ENCODE results near the gene EEF2KMT.
"Not testable (repeated sequence)": the region's sequence is repeated elsewhere in the genome, so short reads cannot be mapped to it uniquely, and the experiment has no call there.

Gene EEF2KMT

DNA sequence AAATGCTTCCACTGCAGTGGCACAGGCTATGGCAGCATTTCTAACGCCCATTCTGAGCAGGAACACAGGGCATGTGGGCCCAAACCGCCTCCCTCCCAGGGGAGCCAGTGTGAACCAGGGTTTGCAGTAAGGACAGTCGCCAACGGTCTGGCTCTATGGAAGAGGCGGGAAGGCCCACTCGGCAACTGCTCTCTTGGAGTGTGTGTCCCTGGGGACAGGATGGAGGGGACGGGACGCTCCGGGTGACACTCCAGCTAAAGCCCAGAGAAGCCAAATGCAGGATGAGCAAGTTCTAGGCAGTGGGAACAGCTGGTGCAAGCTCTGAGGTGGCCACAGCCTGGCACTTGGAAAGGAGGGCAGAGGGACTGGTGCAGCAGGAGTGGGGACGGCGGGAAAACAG lies 3.8 kb downstream of the EEF2KMT start:
- H3K4me1 ChIP-seq (ENCODE audit: control insufficient read depth in 5 of 5, insufficient read depth in 5 of 5, low read length in 5 of 5); H3K27ac ChIP-seq (ENCODE audit: low read depth, low read length); H3K9me3 ChIP-seq (ENCODE audit: control insufficient read depth in 5 of 5, low read length in 5 of 5); H3K9ac ChIP-seq (ENCODE audit: low read length in 5 of 5); H3K4me3 ChIP-seq (ENCODE audit: low read depth in 1 of 5, low read length in 5 of 5); H3K27me3 ChIP-seq (ENCODE audit: control insufficient read depth in 5 of 5, insufficient read depth in 4 of 5, low read length in 5 of 5): not testable (repeated sequence)
- H3K36me3 ChIP-seq (ENCODE audit: control insufficient read depth in 5 of 5, insufficient read depth in 5 of 5, low read length in 5 of 5), result peaks cover 0 to 17% (median 11%) of the 10 kb centered on the region in 5 donors

DNA sequence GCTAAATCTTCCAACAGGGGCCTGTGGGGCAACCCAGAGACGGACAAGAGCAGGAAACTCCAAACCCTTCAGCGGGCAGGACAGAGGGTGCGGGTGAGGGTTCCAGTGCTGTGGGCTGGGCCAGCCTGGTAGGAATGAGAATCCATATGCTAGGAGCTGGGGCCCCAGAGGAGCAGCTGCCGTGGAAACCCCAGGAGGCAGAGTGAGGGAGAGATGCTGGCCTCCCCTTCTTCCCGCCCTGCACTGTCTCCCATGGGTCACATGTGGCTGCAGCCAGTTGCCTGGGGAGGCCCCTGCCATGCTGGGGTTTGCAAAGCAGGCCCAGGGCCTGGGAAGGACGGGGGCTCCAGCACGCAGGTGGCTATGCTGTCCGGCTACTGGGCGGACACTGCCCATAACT lies 4.5 kb downstream of the EEF2KMT start:
- H3K9ac ChIP-seq (ENCODE audit: low read length in 5 of 5); H3K27ac ChIP-seq (ENCODE audit: low read depth, low read length); H3K27me3 ChIP-seq (ENCODE audit: control insufficient read depth in 5 of 5, insufficient read depth in 4 of 5, low read length in 5 of 5); H3K4me3 ChIP-seq (ENCODE audit: low read depth in 1 of 5, low read length in 5 of 5); H3K9me3 ChIP-seq (ENCODE audit: control insufficient read depth in 5 of 5, low read length in 5 of 5); H3K4me1 ChIP-seq (ENCODE audit: control insufficient read depth in 5 of 5, insufficient read depth in 5 of 5, low read length in 5 of 5): not testable (repeated sequence)
- peaks cover 0 to 23% (median 15%) of the 10 kb centered on the region in 5 donors for H3K36me3 ChIP-seq (ENCODE audit: control insufficient read depth in 5 of 5, insufficient read depth in 5 of 5, low read length in 5 of 5)

- H3K36me3 ChIP-seq (ENCODE audit: control insufficient read depth in 5 of 5, insufficient read depth in 5 of 5, low read length in 5 of 5), result peaks cover 0 to 36% (median 19%) of the 10 kb centered on the region in 5 donors
- not testable (repeated sequence) for H3K27me3 ChIP-seq (ENCODE audit: control insufficient read depth in 5 of 5, insufficient read depth in 4 of 5, low read length in 5 of 5); H3K4me3 ChIP-seq (ENCODE audit: low read depth in 1 of 5, low read length in 5 of 5); H3K9ac ChIP-seq (ENCODE audit: low read length in 5 of 5); H3K9me3 ChIP-seq (ENCODE audit: control insufficient read depth in 5 of 5, low read length in 5 of 5); H3K27ac ChIP-seq (ENCODE audit: low read depth, low read length); H3K4me1 ChIP-seq (ENCODE audit: control insufficient read depth in 5 of 5, insufficient read depth in 5 of 5, low read length in 5 of 5)
Observed at GRCh38 chr16:5090592-5090991, 7.0 kb downstream of the EEF2KMT start.

- not testable (repeated sequence) for H3K4me1 ChIP-seq (ENCODE audit: control insufficient read depth in 5 of 5, insufficient read depth in 5 of 5, low read length in 5 of 5); H3K9me3 ChIP-seq (ENCODE audit: control insufficient read depth in 5 of 5, low read length in 5 of 5); H3K27me3 ChIP-seq (ENCODE audit: control insufficient read depth in 5 of 5, insufficient read depth in 4 of 5, low read length in 5 of 5); H3K27ac ChIP-seq (ENCODE audit: low read depth, low read length); H3K9ac ChIP-seq (ENCODE audit: low read length in 5 of 5); H3K4me3 ChIP-seq (ENCODE audit: low read depth in 1 of 5, low read length in 5 of 5)
- H3K36me3 ChIP-seq (ENCODE audit: control insufficient read depth in 5 of 5, insufficient read depth in 5 of 5, low read length in 5 of 5), result peaks cover 0 to 39% (median 20%) of the 10 kb centered on the region in 5 donors
Observed at GRCh38 chr16:5089911-5090555, 7.6 kb downstream of the EEF2KMT start.

DNA sequence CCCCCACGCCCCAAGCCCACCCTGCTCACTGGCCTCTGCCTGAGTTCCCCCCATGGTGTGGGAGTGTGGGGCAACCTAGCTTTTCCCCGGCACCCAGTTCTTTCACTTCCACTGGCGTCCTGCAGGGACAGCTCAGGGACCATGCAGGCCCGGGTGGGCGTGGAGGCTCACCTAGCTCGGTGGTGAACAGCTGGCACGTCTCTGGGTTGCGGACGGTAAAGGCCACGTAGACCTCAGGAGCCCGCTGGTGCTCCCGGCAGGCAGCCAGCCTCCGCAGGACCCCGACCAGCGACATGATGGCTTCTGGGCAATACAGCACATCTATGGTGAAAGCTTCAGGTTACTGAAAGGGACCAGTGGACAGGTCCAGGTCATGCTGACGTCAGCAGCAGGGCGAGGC lies 8.7 kb downstream of the EEF2KMT start:
- H3K27ac ChIP-seq (ENCODE audit: low read depth, low read length); H3K4me1 ChIP-seq (ENCODE audit: control insufficient read depth in 5 of 5, insufficient read depth in 5 of 5, low read length in 5 of 5); H3K9ac ChIP-seq (ENCODE audit: low read length in 5 of 5); H3K27me3 ChIP-seq (ENCODE audit: control insufficient read depth in 5 of 5, insufficient read depth in 4 of 5, low read length in 5 of 5); H3K9me3 ChIP-seq (ENCODE audit: control insufficient read depth in 5 of 5, low read length in 5 of 5); H3K4me3 ChIP-seq (ENCODE audit: low read depth in 1 of 5, low read length in 5 of 5): not testable (repeated sequence)
- H3K36me3 ChIP-seq (ENCODE audit: control insufficient read depth in 5 of 5, insufficient read depth in 5 of 5, low read length in 5 of 5), result peaks cover 0 to 43% (median 20%) of the 10 kb centered on the region in 5 donors

DNA sequence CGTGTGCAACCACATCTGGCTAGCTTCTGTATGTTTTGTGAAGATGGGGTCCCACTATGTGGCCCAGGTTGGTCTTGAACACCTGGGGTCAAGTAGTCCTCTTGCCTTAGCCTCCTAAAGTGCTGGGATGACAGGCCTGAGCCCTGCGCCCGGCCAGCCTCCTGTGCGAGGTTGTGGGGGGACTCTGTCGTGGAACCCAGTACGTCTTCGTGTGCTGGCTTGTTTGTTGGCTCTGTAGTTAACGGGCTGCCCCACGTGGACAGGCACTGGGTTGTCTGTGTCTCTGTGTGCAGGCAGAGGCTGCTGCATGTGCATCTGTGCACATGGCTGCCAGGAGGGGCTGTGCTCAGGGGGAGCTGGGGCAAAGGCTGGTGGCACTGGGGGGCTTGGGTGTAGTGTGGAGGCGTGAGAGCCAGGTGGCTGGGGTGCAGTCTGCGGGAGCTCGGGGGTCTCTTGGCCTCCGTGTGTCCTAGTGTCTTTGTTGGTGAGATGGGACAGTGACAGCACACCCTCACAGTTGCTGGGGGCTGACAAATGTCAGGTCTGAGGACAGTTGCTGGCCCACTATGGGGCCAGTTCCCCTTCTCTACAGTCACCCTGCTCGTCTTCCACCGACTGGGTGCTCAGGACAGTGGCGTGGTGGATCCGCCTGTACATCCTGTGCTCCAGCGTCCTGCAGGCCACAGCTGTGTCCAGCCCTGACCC lies 9.4 kb downstream of the EEF2KMT start:
- H3K36me3 ChIP-seq (ENCODE audit: control insufficient read depth in 5 of 5, insufficient read depth in 5 of 5, low read length in 5 of 5), result peaks cover 0 to 43% (median 21%) of the 10 kb centered on the region in 5 donors
- not testable (repeated sequence) for H3K27ac ChIP-seq (ENCODE audit: low read depth, low read length); H3K9ac ChIP-seq (ENCODE audit: low read length in 5 of 5)

DNA sequence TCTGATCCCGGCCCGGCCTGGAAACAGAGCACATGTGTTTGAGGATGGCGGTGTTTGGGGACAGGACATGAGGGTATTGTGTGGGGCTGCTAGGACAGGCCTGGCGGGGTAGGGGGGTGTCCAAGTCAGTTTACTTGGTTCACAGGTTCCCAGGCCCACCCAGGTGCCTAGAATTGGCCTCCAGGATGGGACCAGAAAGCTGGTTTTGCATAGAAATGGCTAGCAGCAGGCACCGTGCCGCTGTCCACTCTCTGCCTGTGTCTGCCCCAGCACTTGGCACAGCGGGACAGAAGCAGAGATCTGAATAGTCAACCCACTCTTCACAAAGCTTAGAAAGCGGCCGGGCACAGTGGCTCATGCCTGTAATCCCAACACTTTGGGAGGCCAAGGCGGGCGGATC lies 11.9 kb downstream of the EEF2KMT start:
- H3K27ac ChIP-seq (ENCODE audit: low read depth, low read length); H3K4me3 ChIP-seq (ENCODE audit: low read depth in 1 of 5, low read length in 5 of 5); H3K9me3 ChIP-seq (ENCODE audit: control insufficient read depth in 5 of 5, low read length in 5 of 5); H3K4me1 ChIP-seq (ENCODE audit: control insufficient read depth in 5 of 5, insufficient read depth in 5 of 5, low read length in 5 of 5); H3K9ac ChIP-seq (ENCODE audit: low read length in 5 of 5); H3K27me3 ChIP-seq (ENCODE audit: control insufficient read depth in 5 of 5, insufficient read depth in 4 of 5, low read length in 5 of 5): not testable (repeated sequence)
- peaks cover 0 to 59% (median 30%) of the 10 kb centered on the region in 5 donors for H3K36me3 ChIP-seq (ENCODE audit: control insufficient read depth in 5 of 5, insufficient read depth in 5 of 5, low read length in 5 of 5)

More for the DNA sequence above, 9.4 kb downstream of the EEF2KMT start:
- not testable (repeated sequence) for H3K9me3 ChIP-seq (ENCODE audit: control insufficient read depth in 5 of 5, low read length in 5 of 5); H3K4me3 ChIP-seq (ENCODE audit: low read depth in 1 of 5, low read length in 5 of 5); H3K27me3 ChIP-seq (ENCODE audit: control insufficient read depth in 5 of 5, insufficient read depth in 4 of 5, low read length in 5 of 5); H3K4me1 ChIP-seq (ENCODE audit: control insufficient read depth in 5 of 5, insufficient read depth in 5 of 5, low read length in 5 of 5)

DNA sequence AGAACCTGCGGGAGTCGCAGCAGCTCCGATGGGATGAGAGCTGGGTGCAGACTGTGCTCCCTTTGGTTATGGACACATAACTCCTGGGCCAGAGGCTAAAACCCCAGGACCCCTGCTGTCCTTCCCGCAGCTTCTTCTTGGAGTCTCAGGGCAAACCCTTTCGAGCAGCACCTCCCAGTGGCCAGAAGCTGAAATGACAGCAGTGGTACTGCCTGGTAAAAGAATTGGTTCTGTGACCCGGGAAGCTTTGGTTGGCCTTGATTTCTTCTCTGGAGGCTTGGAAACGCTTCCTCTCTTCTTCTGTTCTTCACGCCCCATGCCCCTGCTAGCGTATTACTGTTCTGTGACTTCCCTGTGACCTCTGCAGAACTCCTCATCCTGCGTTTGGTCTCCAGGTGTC lies 12.8 kb downstream of the EEF2KMT start:
- H3K9me3 ChIP-seq (ENCODE audit: control insufficient read depth in 5 of 5, low read length in 5 of 5); H3K9ac ChIP-seq (ENCODE audit: low read length in 5 of 5); H3K4me3 ChIP-seq (ENCODE audit: low read depth in 1 of 5, low read length in 5 of 5); H3K4me1 ChIP-seq (ENCODE audit: control insufficient read depth in 5 of 5, insufficient read depth in 5 of 5, low read length in 5 of 5); H3K27me3 ChIP-seq (ENCODE audit: control insufficient read depth in 5 of 5, insufficient read depth in 4 of 5, low read length in 5 of 5); H3K27ac ChIP-seq (ENCODE audit: low read depth, low read length): not testable (repeated sequence)
- H3K36me3 ChIP-seq (ENCODE audit: control insufficient read depth in 5 of 5, insufficient read depth in 5 of 5, low read length in 5 of 5), result peaks cover 0 to 56% (median 27%) of the 10 kb centered on the region in 5 donors

DNA sequence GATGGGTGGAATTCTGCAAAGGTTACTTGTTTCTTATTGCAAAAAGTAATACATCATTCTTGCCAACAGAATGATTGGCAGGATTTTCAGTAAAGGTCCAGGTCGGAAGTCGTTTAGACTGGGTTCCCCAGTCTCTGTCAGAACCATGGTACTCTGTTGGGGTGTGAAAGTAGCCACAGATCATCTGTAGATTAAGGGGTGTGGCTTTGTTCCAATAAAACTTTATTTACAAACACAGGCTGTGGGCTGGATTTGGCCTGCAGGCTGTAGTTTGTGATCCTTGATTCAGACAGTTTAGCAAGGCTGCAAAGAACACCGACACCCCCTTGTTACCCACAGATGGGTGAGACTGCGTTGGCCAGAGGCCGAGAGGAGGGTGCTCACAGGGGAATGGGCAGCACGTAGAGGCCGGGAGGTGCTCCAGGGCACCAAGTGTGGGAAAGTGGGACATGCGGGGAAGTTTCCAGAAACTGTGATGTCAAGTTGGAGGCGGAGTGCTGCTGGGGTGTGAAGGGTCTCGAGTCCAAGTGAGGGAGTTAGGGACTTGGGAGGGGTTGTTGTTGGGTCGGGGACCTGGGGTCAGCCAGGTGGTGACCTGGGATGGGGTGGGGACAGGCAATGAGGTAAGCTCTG lies 13.4 kb downstream of the EEF2KMT start:
- H3K36me3 ChIP-seq (ENCODE audit: control insufficient read depth in 5 of 5, insufficient read depth in 5 of 5, low read length in 5 of 5), result peaks cover 0 to 51% (median 23%) of the 10 kb centered on the region in 5 donors
- H3K4me1 ChIP-seq (ENCODE audit: control insufficient read depth in 5 of 5, insufficient read depth in 5 of 5, low read length in 5 of 5), result not testable (repeated sequence)

DNA sequence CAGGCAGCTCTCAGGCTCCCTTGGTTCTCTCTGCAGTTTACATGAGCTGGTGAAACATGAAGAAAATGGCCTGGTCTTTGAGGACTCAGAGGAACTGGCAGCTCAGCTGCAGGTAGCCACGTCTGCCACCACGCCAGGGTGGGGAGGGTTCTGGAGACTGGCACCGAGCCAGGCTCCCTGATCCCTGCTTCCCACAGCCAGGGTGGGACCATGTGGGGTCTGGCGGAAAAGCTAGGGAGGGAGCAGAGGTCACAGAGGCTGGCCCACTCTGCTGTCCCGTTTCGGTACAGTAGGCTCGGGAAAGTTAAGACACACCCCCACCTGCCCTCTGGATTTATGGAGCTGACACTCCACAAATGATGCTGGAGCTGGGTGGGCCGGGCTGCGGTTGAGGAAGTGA lies 13.9 kb downstream of the EEF2KMT start:
- not testable (repeated sequence) for H3K9ac ChIP-seq (ENCODE audit: low read length in 5 of 5)
- peaks cover 0 to 51% (median 22%) of the 10 kb centered on the region in 5 donors for H3K36me3 ChIP-seq (ENCODE audit: control insufficient read depth in 5 of 5, insufficient read depth in 5 of 5, low read length in 5 of 5)

More for the DNA sequence above, 13.4 kb downstream of the EEF2KMT start:
- not testable (repeated sequence) for H3K9ac ChIP-seq (ENCODE audit: low read length in 5 of 5); H3K27ac ChIP-seq (ENCODE audit: low read depth, low read length); H3K27me3 ChIP-seq (ENCODE audit: control insufficient read depth in 5 of 5, insufficient read depth in 4 of 5, low read length in 5 of 5); H3K4me3 ChIP-seq (ENCODE audit: low read depth in 1 of 5, low read length in 5 of 5); H3K9me3 ChIP-seq (ENCODE audit: control insufficient read depth in 5 of 5, low read length in 5 of 5)

More for the DNA sequence above, 13.9 kb downstream of the EEF2KMT start:
- not testable (repeated sequence) for H3K9me3 ChIP-seq (ENCODE audit: control insufficient read depth in 5 of 5, low read length in 5 of 5); H3K27ac ChIP-seq (ENCODE audit: low read depth, low read length); H3K4me1 ChIP-seq (ENCODE audit: control insufficient read depth in 5 of 5, insufficient read depth in 5 of 5, low read length in 5 of 5); H3K4me3 ChIP-seq (ENCODE audit: low read depth in 1 of 5, low read length in 5 of 5); H3K27me3 ChIP-seq (ENCODE audit: control insufficient read depth in 5 of 5, insufficient read depth in 4 of 5, low read length in 5 of 5)
